Measurements from ENCODE around the gene RHBDD2.
"Not testable (repeated sequence)": the region's sequence is repeated elsewhere in the genome, so short reads cannot be mapped to it uniquely, and the experiment has no call there.

RHBDD2 gene

GRCh38 chr7:75889826-75890225, 11.0 kb downstream of the RHBDD2 start:
- DNase-seq: no peak

- not testable (repeated sequence) for DNase-seq
These were observed 12.4 kb downstream of the RHBDD2 start for GRCh38 chr7:75891237-75891636.

GRCh38 chr7:75891815-75892411, 13.1 kb downstream of the RHBDD2 start:
- no peak for DNase-seq

GRCh38 chr7:75892634-75893272, 13.9 kb downstream of the RHBDD2 start:
- peak; percentile 39 for DNase-seq

- no peak for DNase-seq
These were observed 18.0 kb downstream of the RHBDD2 start for GRCh38 chr7:75896803-75897327.

- no peak for DNase-seq
These were observed 21.9 kb downstream of the RHBDD2 start for GRCh38 chr7:75900617-75901315.

GRCh38 chr7:75905785-75906604, 27.2 kb downstream of the RHBDD2 start:
- no peak for DNase-seq

- DNase-seq: no peak
These were observed 28.3 kb downstream of the RHBDD2 start for GRCh38 chr7:75906991-75907667.

GRCh38 chr7:75907668-75908039, 28.8 kb downstream of the RHBDD2 start:
- not testable (repeated sequence) for DNase-seq

- DNase-seq: no peak
These were observed 30.8 kb downstream of the RHBDD2 start for GRCh38 chr7:75909521-75910132.

- not testable (repeated sequence) for DNase-seq
These were observed 32.4 kb downstream of the RHBDD2 start for GRCh38 chr7:75911186-75911585.

GRCh38 chr7:75913437-75913836, 34.6 kb downstream of the RHBDD2 start:
- DNase-seq: no peak

- no peak for DNase-seq
These were observed 35.4 kb downstream of the RHBDD2 start for GRCh38 chr7:75914169-75914654.

GRCh38 chr7:75914655-75915415, 36.0 kb downstream of the RHBDD2 start, which contains the start of gene POR:
POR (plus strand) TSS chr7:75915155; CDS start chr7:75954002, 38,847 bp downstream.
- DNase-seq: peak; percentile 44

GRCh38 chr7:75915416-75916156, 36.8 kb downstream of the RHBDD2 start:
- no peak for DNase-seq

- no peak for DNase-seq
These were observed 37.4 kb downstream of the RHBDD2 start for GRCh38 chr7:75916259-75916658.

- DNase-seq: no peak
These were observed 38.1 kb downstream of the RHBDD2 start for GRCh38 chr7:75916685-75917634.

GRCh38 chr7:75920431-75921161, 41.8 kb downstream of the RHBDD2 start:
- DNase-seq: no peak

All from NCI-H2029 (cell line).